ENCODE results near the gene FOXE3. TPM values are rescaled to one million over a fixed set of nuclear protein-coding genes. Genes with fewer than 3 reads are reported as not detected.

Gene FOXE3
- total and polyA plus RNA-seq, 2 of the 8 experiments (the other 6 are each of a cell fraction or from before 2014, with no cell fraction given), result 0.18 TPM; not detected in 1

DNA sequence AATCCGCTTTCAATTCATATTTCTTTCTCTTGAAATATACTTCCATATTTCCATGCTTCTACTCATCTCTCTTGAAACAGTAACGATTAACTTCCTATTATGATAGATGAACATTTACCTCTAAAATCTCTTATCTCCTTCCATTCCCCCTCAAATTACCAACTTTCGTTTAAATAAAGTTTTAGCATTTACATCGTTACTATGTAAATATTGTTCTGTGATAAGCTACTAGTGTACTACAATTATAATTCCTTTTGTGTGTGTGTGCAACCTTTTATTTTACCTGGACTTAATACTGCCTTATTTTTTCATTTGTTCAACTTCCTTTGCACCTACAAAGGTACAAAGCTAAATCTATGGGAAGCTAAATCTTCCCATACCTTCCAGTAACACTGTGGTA lies 4.5 kb downstream of the FOXE3 start:
- Histone ChIP-seq H3K4me3 (ENCODE audit: extremely low read depth in 1 of 4, insufficient read depth in 2 of 4, low read depth in 3 of 4, low read length in 4 of 4) (no peak overlapping the region), H2BK15ac (ENCODE audit: low read length) (no peak overlapping the region), H3K4ac (replicated peaks; ENCODE audit: insufficient read length, low read depth, low read length) (no peak overlapping the region), H3K23me2 (ENCODE audit: low read depth, low read length) (peaks cover 7% of the 10 kb centered on the region; the same call in 1 of the 2 replicates), H3K9ac (replicated peaks in 1 of 4; ENCODE audit: extremely low read depth in 1 of 4, low read depth in 3 of 4, low read length in 3 of 4) (no peak overlapping the region), H2BK120ac (replicated peaks; ENCODE audit: low read depth, low read length) (no peak overlapping the region), H4K8ac (ENCODE audit: extremely low read depth, insufficient read depth, low read length) (no peak overlapping the region), H3K27ac (ENCODE audit: low read depth, low read length) (no peak overlapping the region), H4K91ac (replicated peaks; ENCODE audit: insufficient read length, low read length) (no peak overlapping the region), H2AFZ (ENCODE audit: low read length) (no peak overlapping the region), H4K5ac (ENCODE audit: insufficient read length, low read depth, low read length) (no peak overlapping the region), H3K36me3 (ENCODE audit: control insufficient read depth in 2 of 4, insufficient read depth in 4 of 4, low read length in 3 of 4) (peaks cover 0 to 8% (median 0%) of the 10 kb centered on the region in 4 experiments; a peak in 1 of 8 replicates), H4K20me1 (replicated peaks in 1 of 2; ENCODE audit: control insufficient read depth in 1 of 2, insufficient read depth in 2 of 2, low read length in 2 of 2) (peaks cover 4% of the 10 kb centered on the region in 2 experiments), H3K18ac (ENCODE audit: extremely low read depth, low read length) (no peak overlapping the region), H3K56ac (replicated peaks; ENCODE audit: insufficient read length, low read depth, low read length) (no peak overlapping the region), H3K14ac (ENCODE audit: insufficient read length) (no peak overlapping the region), H2BK20ac (ENCODE audit: low read length) (no peak overlapping the region), H3K4me2 (ENCODE audit: insufficient read depth in 1 of 2, low read depth in 2 of 2, low read length in 2 of 2) (no peak overlapping the region), H3K79me1 (ENCODE audit: low read depth, low read length) (no peaks in the 10 kb centered on the region), H3K4me1 (replicated peaks in 1 of 4; ENCODE audit: control insufficient read depth in 3 of 4, insufficient read depth in 4 of 4, low read length in 3 of 4) (peaks cover 0 to 3% (median 2%) of the 10 kb centered on the region in 4 experiments; a peak in 3 of 7 replicates), H2BK12ac (ENCODE audit: low read depth, low read length) (no peak overlapping the region), H2BK5ac (ENCODE audit: low read depth, low read length) (no peak overlapping the region), H3K9me3 (ENCODE audit: insufficient read depth in 2 of 2, low read depth in 1 of 2, low read length in 1 of 2) (no peaks in the 10 kb centered on the region), H3K23ac (ENCODE audit: insufficient read length) (no peak overlapping the region), H3K79me2 (ENCODE audit: control insufficient read depth in 1 of 2, insufficient read depth in 2 of 2, low read length in 2 of 2) (no peaks in the 10 kb centered on the region), H3K27me3 (replicated peaks in 1 of 4; ENCODE audit: control insufficient read depth in 3 of 4, extremely low read depth in 1 of 4, insufficient read depth in 3 of 4, low read length in 3 of 4) (peaks cover 38 to 61% (median 57%) of the 10 kb centered on the region in 4 experiments), H2AK5ac (ENCODE audit: low read depth, low read length) (no peak overlapping the region)
- ChIA-PET POLR2A (ENCODE audit: partially characterized antibody) (no interaction called here), CTCF (ENCODE audit: partially characterized antibody) (interaction anchor here (0.9 to 11.5 kb wide), 10 partner anchors 12 to 290 kb away, joined by 3 to 140 read pairs (median 4); partner anchors contain the start of gene FOXD2)
- no peak for DNase-seq (ENCODE audit: low read depth in 1 of 2, low spot score in 2 of 2)
- WGBS, 2 experiments (ENCODE audit: extremely low coverage in 1 of 2, insufficient coverage in 1 of 2, insufficient read length in 1 of 2, insufficient replicate concordance in 2 of 2, low coverage in 1 of 2, low lambda C conversion rate in 2 of 2, missing lambda C conversion rate in 1 of 2), result 82 to 100% methylated on average over 3 to 4 of the region's 4 CpGs
- no peak for FAIRE-seq
- TF ChIP-seq ZNF274 (IDR thresholded peaks at IDR 0.05; ENCODE audit: borderline replicate concordance, extremely low read depth, low read length), result no peak
- TF ChIP-seq GTF2F1 (IDR thresholded peaks at IDR 0.05; ENCODE audit: borderline replicate concordance, low read depth, low read length), result no peak
- TF ChIP-seq CBX5 (IDR thresholded peaks at IDR 0.05; ENCODE audit: low read depth, low read length), result no peak
- TF ChIP-seq SIN3A (conservative IDR thresholded peaks at IDR 0.05 in 1 of 2, IDR thresholded peaks at IDR 0.05 in 1 of 2; ENCODE audit: low read depth in 1 of 2, low read length in 2 of 2), result no peak
- no peak for TF ChIP-seq SAP30 (IDR thresholded peaks at IDR 0.05; ENCODE audit: insufficient read depth, insufficient replicate concordance, low read length)
- no peak for TF ChIP-seq SP1 (IDR thresholded peaks at IDR 0.05; ENCODE audit: low read depth, low read length)
- no peak for TF ChIP-seq RBBP5 (IDR thresholded peaks at IDR 0.05; ENCODE audit: borderline replicate concordance, low read depth, low read length)
- TF ChIP-seq RAD21 (IDR thresholded peaks at IDR 0.05 in 1 of 2, conservative IDR thresholded peaks at IDR 0.05 in 1 of 2; ENCODE audit: low read depth in 2 of 2, low read length in 2 of 2), result no peak
- TF ChIP-seq NANOG (IDR thresholded peaks at IDR 0.05; ENCODE audit: insufficient read depth, low read depth, low read length, poor library complexity, severe bottlenecking), result no peak
- no peak for TF ChIP-seq TCF12 (IDR thresholded peaks at IDR 0.05; ENCODE audit: low read depth, low read length)
- TF ChIP-seq SIRT6 (IDR thresholded peaks at IDR 0.05; ENCODE audit: low read length), result no peak
- TF ChIP-seq RFX5 (IDR thresholded peaks at IDR 0.05; ENCODE audit: borderline replicate concordance, low read depth, low read length), result no peak
- no peak for TF ChIP-seq POU5F1 (IDR thresholded peaks at IDR 0.05; ENCODE audit: low read depth, low read length)
- TF ChIP-seq CBX8 (IDR thresholded peaks at IDR 0.05; ENCODE audit: borderline replicate concordance, low read depth, low read length), result no peak

Data from H1 (cell line).